Keratinocyte (primary cell): Measurements from ENCODE around the gene TIAL1. TPM values are rescaled to one million over a fixed set of nuclear protein-coding genes. Genes with fewer than 3 reads are reported as not detected.

Source experiments
- DNase-seq: peaks from one replicate; pipeline ENCODE4 v3.0.0-alpha.2; 2011; ENCODE audit warnings: low read depth, missing footprints, low spot score
- FAIRE-seq: peaks from 2 replicates; lab custom pipeline; 2011; peaks lifted over from hg19 to GRCh38; lab: Jason Lieb, UNC
- H2AFZ ChIP-seq: 2 replicates; pipeline ENCODE4 v1.6.0; 2012; ENCODE audit warnings: low read length, control low read depth, inconsistent platforms; ENCODE audit not compliant: control insufficient read depth
- H3K27ac ChIP-seq: 2 replicates; pipeline ENCODE4 v1.5.1; 2011; ENCODE audit warnings: low read length; ENCODE audit not compliant: control insufficient read depth, insufficient read depth
- H3K27me3 ChIP-seq: 3 replicates; pipeline ENCODE4 v1.6.0; 2011; ENCODE audit warnings: low read length; ENCODE audit not compliant: control insufficient read depth, insufficient read depth; ENCODE audit errors: extremely low read depth
- H3K36me3 ChIP-seq, 2 experiments: 2 replicates in 1 of 2; 3 replicates in 1 of 2; pipeline ENCODE4 v1.5.1; 2011; ENCODE audit warnings: low read length in 2 of 2, mild to moderate bottlenecking in 1 of 2; ENCODE audit not compliant: control insufficient read depth in 2 of 2, insufficient read depth in 2 of 2; ENCODE audit errors: extremely low read depth in 1 of 2
- H3K4me1 ChIP-seq: 3 replicates; pipeline ENCODE4 v1.5.1; 2011; ENCODE audit warnings: low read length; ENCODE audit not compliant: control insufficient read depth, insufficient read depth; ENCODE audit errors: extremely low read depth
- H3K4me2 ChIP-seq: 3 replicates; pipeline ENCODE4 v1.6.0; 2011; ENCODE audit warnings: low read depth, low read length; ENCODE audit not compliant: control insufficient read depth, insufficient read depth; ENCODE audit errors: extremely low read depth
- H3K4me3 ChIP-seq, 3 experiments: fragments of 200-600 bp in 1 of 3; sonication (generic) in 1 of 3; 2 replicates in 2 of 3; 3 replicates in 1 of 3; pipeline ENCODE4 v1.5.1; 2011 to 2016; ENCODE audit warnings: low read length in 3 of 3, mild to moderate bottlenecking in 3 of 3, control low read depth in 2 of 3, inconsistent platforms in 1 of 3, low read depth in 1 of 3, mixed read lengths in 1 of 3, mixed run types in 1 of 3, moderate library complexity in 1 of 3; ENCODE audit not compliant: control insufficient read depth in 2 of 3, insufficient read depth in 2 of 3; ENCODE audit errors: extremely low read depth in 1 of 3
- H3K79me2 ChIP-seq: 2 replicates; pipeline ENCODE4 v1.6.0; 2012; ENCODE audit warnings: low read length; ENCODE audit not compliant: control insufficient read depth, insufficient read depth
- H3K9ac ChIP-seq: 3 replicates; pipeline ENCODE4 v1.6.0; 2011; ENCODE audit warnings: low read length; ENCODE audit not compliant: control insufficient read depth, insufficient read depth; ENCODE audit errors: extremely low read depth
- H3K9me1 ChIP-seq: 3 replicates; pipeline ENCODE4 v1.6.0; 2011; ENCODE audit warnings: low read length; ENCODE audit not compliant: control insufficient read depth, insufficient read depth; ENCODE audit errors: extremely low read depth
- H3K9me3 ChIP-seq: 2 replicates; pipeline ENCODE4 v1.5.1; 2012; ENCODE audit warnings: low read depth, low read length; ENCODE audit not compliant: control insufficient read depth
- H4K20me1 ChIP-seq: 3 replicates; pipeline ENCODE4 v1.6.0; 2011; ENCODE audit warnings: low read length; ENCODE audit not compliant: control insufficient read depth, insufficient read depth; ENCODE audit errors: extremely low read depth
- EZH2 ChIP-seq: IDR thresholded peaks from one replicate; pipeline ENCODE4 v1.6.1; 2012; ENCODE audit warnings: inconsistent platforms, mild to moderate bottlenecking, low read length, moderate library complexity
- dilution Hi-C: fragments of 300-500 bp; cut with MboI; formaldehyde crosslinking; loops from one replicate; pipeline ENCODE4 v1.7.0; 2020; ENCODE audit warnings: low sequenced_read_pairs; ENCODE audit not compliant: extremely low pct_ligation_motif_present
- polyA plus RNA-seq, 5 experiments: library from polyadenylated mRNA; depleted of rRNA in 3 of 5; stranded (reverse) in 3 of 5; stranded (forward) in 1 of 5; unstranded in 1 of 5; fragments of >200 nt; gene quantifications; 1 replicate in 1 of 5; 2 replicates in 3 of 5; 3 replicates in 1 of 5; pipeline versions ENCODE4 v1.2.1 to v1.2.3, GENCODE V29; 2011 to 2012; ENCODE audit warnings: missing spikeins in 2 of 5, low read depth in 1 of 5, low replicate concordance in 1 of 5
- TF ChIP-seq, protein P1 (sequence below), 3 experiments: IDR thresholded peaks in 1 of 3; conservative IDR thresholded peaks in 1 of 3; optimal IDR thresholded peaks in 1 of 3; 2 replicates in 2 of 3; 3 replicates in 1 of 3; pipeline versions ENCODE3 to v1.5.1; 2011; ENCODE audit warnings: low read length in 3 of 3, mild to moderate bottlenecking in 3 of 3, moderate library complexity in 2 of 3, control low read depth in 1 of 3, inconsistent platforms in 1 of 3; ENCODE audit not compliant: insufficient read depth in 2 of 3; ENCODE audit errors: extremely low read depth in 1 of 3

Gene TIAL1
- polyA plus RNA-seq, 1 donor (not counting 4 experiments of a cell fraction or from before 2014, with no cell fraction given) = 117 TPM

DNA sequence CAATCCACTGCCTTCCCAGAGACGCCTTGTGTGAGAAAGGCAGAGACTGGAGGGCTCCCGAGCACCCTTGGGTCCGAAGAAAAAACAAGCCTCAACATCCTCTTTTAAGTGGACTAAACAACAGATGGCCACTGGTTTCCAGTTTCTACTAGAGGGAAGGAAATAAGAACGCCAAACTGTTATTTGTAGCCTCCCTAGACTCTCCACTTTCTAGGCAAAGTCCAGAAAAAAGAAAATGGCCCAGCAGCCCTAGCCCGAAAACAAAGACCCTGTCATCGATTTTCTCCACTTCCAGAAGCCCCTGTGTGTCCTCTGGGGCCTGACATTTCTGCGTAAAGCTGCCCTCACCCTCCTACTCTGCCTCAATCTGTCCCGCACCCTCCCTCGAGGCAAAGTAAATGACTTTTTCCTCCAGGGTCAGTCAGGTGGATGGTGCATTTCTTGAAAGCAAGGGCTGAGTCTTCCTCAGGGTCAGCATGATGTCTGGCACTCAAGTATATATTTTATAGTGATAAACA, 60.2 kb downstream of the TIAL1 start:
- TF ChIP-seq, protein P1, sequence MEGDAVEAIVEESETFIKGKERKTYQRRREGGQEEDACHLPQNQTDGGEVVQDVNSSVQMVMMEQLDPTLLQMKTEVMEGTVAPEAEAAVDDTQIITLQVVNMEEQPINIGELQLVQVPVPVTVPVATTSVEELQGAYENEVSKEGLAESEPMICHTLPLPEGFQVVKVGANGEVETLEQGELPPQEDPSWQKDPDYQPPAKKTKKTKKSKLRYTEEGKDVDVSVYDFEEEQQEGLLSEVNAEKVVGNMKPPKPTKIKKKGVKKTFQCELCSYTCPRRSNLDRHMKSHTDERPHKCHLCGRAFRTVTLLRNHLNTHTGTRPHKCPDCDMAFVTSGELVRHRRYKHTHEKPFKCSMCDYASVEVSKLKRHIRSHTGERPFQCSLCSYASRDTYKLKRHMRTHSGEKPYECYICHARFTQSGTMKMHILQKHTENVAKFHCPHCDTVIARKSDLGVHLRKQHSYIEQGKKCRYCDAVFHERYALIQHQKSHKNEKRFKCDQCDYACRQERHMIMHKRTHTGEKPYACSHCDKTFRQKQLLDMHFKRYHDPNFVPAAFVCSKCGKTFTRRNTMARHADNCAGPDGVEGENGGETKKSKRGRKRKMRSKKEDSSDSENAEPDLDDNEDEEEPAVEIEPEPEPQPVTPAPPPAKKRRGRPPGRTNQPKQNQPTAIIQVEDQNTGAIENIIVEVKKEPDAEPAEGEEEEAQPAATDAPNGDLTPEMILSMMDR (optimal IDR thresholded peaks at IDR 0.05 in 1 of 3, IDR thresholded peaks at IDR 0.05 in 1 of 3, conservative IDR thresholded peaks at IDR 0.05 in 1 of 3; ENCODE audit: extremely low read depth in 1 of 3, insufficient read depth in 2 of 3, low read length in 3 of 3) = no peak
- no peak for TF ChIP-seq EZH2
- dilution Hi-C loops = no loop called here
- FAIRE-seq (no peak), DNase-seq (no peak)
- Histone ChIP-seq H3K27ac (no peak overlapping the region), H4K20me1 (no peaks in the 10 kb centered on the region), H3K9ac (no peak overlapping the region), H3K9me3 (no peaks in the 10 kb centered on the region), H3K4me3 (no peak overlapping the region), H3K4me1 (peaks cover 31% of the 10 kb centered on the region), H3K36me3 (peaks cover 0 to 4% of the 10 kb centered on the region in 2 experiments), H3K79me2 (peaks cover 84% of the 10 kb centered on the region), H3K4me2 (no peak overlapping the region), H3K9me1 (no peaks in the 10 kb centered on the region), H3K27me3 (no peaks in the 10 kb centered on the region), H2AFZ (no peak overlapping the region)

DNA sequence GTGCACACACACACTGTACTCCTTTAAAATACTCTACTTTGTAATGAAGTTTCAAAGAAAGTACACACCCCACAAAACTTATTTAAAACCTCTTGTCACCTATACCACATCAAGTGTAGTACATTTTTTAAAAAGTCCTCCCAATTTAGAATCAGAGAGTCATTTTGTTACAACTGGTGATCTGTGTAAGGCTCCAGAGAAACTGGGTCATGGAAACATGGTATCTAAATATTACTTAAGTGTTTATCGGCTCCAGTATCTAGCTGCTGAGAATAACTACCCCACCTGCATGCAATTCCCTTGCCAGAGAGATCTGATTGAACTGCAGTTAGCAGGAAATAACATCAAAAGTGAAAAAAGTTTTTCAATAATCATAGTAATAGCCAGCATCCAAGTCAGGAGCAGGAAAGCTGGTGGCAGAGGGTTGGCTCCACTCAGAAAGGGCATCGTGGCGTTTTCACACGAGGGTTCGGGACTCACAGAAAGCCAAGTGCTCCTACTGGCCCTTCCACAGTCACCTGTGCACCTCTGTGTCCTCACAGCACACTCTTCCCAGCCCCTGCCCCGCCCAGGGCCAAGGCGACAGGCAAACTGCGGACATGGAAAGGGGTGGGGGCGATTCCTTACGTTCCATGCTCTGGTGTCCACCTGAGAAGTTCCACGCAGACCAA, 60.8 kb downstream of the TIAL1 start:
- Histone ChIP-seq H3K4me3 (no peak overlapping the region), H4K20me1 (no peaks in the 10 kb centered on the region), H3K79me2 (peaks cover 84% of the 10 kb centered on the region), H2AFZ (no peak overlapping the region), H3K36me3 (peaks cover 0 to 4% of the 10 kb centered on the region in 2 experiments), H3K4me2 (peak overlapping the region; percentile 13), H3K4me1 (peaks cover 26% of the 10 kb centered on the region), H3K27me3 (no peaks in the 10 kb centered on the region), H3K9me1 (no peaks in the 10 kb centered on the region), H3K9me3 (no peaks in the 10 kb centered on the region), H3K27ac (no peak overlapping the region), H3K9ac (no peak overlapping the region)
- peak; percentile 26 for FAIRE-seq
- dilution Hi-C loops = no loop called here
- TF ChIP-seq, protein P1 (optimal IDR thresholded peaks at IDR 0.05 in 1 of 3, IDR thresholded peaks at IDR 0.05 in 1 of 3, conservative IDR thresholded peaks at IDR 0.05 in 1 of 3; ENCODE audit: extremely low read depth in 1 of 3, insufficient read depth in 2 of 3, low read length in 3 of 3) = no peak
- TF ChIP-seq EZH2 = no peak
- DNase-seq = no peak
